Activated CD4-positive, alpha-beta T cell treated with anti-CD3 and anti-CD28 coated beads, Interleukin-10, Interleukin-2, amounts not matched to agents 100 ng/mL and 50 ng/mL, durations not matched to agents 16 hours and 8 hours (primary cell): ENCODE measurements around the gene VCL.
"Not testable (repeated sequence)": the region's sequence is repeated elsewhere in the genome, so short reads cannot be mapped to it uniquely, and the experiment has no call there.

Experiments
- DNase-seq: peaks from one replicate; pipeline ENCODE4 v3.0.0-alpha.2; 2020

Gene VCL

DNA sequence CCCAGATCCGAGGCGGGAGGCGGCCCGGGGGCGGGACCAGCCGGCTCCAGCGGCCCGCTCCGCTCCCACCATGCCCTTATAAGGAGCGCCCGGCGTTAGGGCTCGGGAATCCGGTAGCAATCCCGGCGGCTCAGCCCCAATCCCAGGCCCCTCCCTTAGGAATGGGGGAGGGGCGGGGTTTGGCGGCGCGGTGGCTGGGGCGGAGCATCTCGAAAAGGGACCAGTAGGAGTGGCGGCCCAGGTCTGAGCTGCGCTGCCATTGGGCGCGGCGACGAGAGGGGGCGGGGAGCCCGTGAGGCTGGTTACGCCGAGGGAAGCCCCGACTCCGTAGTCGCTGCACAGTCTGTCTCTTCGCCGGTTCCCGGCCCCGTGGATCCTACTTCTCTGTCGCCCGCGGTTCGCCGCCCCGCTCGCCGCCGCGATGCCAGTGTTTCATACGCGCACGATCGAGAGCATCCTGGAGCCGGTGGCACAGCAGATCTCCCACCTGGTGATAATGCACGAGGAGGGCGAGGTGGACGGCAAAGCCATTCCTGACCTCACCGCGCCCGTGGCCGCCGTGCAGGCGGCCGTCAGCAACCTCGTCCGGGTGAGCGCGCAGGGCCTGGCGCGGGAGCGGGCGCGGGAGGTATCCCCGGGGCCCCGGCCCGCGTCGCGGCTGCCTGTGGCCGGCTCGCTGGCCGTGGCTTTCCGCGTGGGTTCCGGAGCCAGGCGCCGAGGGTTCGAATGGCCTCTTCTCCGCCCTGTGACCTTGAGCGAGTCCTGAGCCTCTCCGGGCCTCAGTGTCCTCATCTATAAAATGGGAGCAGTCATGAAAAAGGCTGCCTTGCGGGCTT lies at the start of gene VCL:
Gene VCL (plus strand): TSS at position 330 of the 836 bp plus-strand sequence. CDS start 92 bp downstream, at position 422.
- DNase-seq = peak; percentile 97

DNA sequence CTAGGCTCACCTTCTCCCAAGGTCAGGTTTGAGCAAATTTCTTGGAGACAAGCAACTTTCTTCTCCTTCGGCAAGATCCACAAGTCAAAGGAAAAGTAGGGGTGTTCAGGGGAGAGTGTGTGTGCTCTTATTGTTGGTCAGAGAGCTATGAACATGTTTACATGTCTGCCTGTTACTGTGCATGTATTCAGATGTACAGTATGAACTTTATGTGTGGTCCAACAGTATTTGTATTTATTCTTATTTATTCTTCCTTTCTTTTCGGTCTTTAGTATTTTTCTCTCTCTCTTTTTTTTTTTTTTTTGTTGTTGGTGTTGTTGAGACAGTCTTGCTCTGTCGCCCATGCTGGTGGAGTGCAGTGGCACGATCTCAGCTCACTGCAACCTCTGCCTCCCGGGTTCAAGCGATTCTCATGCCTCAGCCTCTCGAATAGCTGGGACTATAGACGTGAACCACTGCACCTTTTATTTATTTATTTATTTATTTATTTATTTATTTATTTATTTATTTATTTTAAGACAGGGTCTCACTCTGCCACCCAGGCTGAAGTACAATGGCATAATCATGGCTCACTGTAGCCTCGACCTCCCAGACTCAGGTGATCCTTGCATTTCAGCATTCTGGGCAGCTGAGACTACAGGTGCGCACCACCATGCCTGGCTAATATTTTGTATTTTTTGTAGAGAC lies 48.8 kb upstream of the VCL start:
- no peak for DNase-seq

DNA sequence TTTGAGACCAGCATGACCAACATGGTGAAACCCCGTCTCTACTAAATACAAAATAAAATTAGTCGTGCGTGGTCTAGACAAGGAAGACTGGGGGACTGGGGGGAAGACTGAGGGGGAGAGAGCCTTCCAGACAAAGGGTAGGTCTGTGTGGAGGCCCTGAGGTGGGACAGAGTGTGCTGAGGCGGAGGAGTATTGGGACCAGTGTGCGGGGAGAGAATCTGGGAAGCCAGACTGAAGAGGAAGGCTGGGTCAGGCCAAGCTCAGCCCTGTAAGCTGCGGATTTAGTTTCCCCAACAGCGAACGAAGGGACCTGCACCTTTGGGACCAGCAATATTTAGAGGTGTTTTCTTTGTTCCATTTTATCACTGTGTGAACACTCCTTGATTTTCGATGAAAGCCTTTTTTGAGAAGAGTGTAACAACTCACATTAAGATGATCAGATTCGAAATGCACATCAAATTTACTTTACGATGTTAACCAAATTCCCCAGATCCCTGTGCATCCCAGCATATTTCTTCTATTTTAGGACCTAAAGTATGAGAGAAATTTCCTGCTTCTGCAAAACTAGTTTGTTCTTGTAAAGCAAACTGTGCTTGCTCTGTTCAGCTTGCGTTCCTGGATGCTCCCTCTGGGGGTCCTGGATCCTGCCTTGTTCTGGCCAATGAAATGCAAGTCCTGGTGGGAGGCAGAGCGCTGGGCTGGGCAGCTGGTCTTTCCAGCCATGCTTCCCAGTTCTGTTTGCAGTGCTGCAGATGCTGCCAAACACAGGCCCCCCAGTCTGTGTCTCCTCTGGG lies 47.6 kb upstream of the VCL start:
- no peak for DNase-seq

DNA sequence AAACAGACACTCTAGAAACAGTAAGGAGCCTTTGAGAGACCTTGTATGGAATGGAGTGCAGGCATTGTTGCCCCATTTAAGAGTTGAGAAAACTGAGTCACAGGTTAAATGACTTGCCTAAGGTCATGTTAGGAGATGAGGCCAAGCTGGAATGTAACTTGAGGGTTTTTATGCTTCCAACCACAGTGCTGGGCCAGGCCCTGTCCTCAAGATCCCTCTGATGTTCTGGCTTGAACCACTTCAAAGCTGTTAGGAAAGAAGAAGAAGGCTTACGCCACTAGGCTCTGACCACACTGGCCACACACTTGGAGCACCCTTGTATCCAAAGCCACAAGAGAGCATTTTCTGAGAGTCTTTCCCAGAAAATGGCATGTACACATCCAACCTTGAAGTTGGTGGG lies 44.3 kb upstream of the VCL start:
- DNase-seq = peak; percentile 3

DNA sequence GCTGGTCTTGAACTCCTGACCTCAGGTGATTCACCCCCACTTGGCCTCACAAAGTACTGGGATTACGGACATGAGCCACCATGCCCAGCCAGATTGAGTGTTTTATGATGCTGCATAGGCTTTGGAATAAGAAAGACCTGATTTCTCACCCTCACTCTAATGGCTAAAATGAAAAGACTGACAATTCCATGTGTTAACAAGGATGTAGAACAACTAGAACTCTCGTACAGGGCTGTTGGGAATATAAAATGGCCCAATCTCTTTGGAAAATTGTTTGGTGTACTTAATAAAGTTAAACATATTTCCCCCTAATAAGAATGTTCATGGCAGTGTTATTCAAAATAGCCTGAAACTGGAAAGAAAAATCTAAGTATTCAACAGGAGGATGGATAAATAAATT lies 43.2 kb upstream of the VCL start:
- no peak for DNase-seq

DNA sequence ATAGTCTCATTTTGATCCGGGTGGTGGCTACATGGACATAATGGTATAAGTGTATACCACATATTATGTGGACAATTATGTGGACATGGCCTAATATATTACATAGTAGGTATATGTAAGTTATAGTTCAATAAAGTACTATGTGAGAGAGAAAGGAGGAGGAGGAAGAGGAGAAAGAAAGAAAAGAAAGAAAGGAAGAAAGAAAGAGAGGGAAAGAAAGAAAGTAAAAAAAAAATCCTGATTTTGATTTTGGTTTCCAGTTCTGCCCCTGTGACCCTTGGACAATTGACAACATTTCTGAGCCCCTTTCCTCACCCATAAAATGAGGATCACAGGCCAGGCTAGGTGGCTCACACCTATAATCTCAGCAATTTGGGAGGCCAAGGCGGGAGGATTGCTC lies 42.2 kb upstream of the VCL start:
- DNase-seq = no peak

DNA sequence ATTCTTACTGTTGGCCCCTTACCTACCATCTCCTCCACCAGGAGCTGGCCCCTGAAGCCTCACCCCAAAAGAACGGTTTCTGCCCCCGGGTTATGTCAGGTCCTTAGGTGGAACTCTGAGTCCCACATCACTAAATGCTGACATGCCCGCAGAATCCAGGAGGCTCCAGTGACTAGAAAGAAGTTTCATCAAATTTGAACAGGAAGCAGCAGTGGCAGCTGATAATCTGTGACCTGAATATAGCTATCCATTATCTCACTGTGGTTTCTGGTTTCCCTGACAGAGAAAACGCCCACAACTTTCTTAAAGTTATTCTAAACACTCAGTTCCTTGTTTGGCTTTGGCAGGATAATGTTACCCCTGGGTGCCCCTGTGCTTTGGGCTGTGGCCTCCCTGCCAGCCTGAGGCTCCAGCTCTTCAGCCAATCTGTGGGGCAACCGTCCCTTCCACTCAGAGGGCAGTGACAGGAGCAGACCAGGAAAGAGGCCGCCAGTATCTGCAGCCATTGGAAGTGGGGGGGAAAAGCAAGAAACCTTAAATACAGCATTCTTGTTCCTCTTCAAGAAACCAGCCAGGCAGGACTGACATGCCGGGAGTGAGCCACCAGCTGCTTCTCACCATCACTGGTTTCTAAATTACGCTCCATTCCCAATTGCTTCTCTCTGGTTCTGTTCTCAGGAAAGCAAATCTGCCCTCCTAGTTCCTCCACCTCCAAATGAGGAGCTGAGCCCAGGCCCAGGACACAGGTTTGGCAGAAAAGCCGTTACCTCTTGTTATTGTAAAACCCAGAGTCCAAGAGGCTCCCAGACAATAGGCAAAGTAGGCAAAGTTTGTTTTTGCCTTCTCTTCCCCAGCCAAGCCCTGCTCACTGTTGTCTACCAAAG lies 41.2 kb upstream of the VCL start:
- DNase-seq = peak; percentile 68

DNA sequence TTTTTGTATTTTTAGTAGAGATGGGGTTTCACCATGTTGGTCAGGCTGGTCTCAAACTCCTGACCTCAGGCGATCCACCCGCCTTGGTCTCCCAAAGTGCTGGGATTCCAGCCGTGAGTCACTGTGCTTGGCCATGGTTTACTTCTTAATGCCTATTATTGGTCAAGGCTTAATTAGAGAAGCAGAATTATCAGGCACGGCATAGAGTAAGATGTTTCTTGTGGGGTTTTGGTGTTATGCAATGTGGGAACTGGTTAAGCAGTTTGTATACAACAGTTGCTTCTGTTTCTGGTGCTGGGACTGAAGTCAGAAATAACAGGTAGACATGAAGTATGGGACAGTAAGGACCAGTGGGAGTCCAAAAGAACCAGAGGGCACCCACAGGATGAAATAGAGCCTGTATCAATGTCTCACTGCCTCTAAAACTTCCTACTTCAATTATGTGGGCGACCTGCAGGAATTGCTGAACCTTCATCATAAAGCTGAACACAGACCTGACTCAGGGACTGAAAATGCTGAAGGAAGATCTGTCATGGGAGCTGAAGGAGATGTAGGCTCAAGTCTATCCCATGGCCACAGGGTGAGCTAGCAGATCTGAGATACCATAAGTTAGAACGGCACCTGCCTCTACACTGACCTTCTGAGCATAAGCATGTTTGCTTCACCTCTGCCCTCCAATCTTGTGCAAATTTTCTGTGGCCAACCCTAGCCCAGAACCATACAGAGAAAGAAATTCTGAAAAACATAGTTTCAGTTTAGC lies 38.3 kb upstream of the VCL start:
- DNase-seq = no peak

DNA sequence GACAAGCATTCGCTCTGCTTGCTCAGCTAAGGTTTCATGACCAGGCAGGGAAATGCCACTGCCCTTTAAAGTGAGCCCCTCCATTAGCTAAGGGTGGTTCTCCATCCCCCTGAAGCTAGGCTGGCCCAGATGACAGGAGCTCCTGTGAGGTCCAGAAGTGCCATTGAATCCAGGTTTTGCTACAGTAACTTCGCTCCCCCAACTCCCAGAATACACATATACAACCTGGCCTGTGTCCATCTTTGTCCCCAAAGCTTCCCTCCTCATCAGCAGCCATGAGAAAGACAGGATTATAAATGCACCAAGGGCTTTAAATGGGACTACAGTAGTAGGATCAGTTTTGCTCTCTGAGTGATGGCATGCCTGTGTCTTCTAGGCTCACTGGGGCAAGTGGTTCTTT lies 35.5 kb upstream of the VCL start:
- DNase-seq = no peak

DNA sequence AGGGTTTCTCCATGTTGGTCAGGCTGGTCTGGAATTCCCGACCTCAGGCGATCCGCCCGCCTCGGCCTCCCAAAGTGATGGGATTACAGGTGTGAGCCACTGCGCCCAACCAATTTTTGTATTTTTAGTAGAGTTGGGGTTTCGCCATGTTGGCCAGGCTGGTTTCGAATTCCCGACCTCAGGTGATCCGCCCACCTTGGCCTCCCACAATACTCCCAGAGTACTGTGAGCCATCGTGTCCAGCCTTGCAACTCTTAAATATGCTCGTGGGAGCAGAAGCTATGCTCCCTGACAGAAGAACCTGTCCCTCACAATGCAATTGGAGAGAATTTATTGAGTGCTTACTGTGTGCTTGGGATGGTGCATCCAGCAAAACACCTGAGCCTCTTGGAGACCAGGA lies 34.4 kb upstream of the VCL start:
- not testable (repeated sequence) for DNase-seq

DNA sequence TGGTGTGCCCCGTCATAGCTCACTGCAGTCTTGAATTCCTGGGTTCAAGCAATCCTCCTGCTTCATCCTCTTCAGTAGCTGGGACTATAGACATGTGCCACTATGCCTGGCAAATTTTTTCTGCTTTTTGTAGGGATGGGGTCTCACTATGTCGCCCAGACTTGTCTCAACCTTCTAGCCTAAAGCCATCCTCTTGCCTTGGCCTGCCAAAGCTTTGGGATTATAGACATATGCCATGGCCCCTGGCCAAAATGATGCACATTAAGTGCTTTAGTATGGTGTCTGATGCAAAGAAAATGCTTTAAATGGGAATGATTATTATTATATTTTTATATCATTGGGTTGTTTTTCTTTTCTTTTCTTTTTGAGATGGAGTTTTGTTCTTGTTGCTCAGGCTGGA lies 33.2 kb upstream of the VCL start:
- no peak for DNase-seq

DNA sequence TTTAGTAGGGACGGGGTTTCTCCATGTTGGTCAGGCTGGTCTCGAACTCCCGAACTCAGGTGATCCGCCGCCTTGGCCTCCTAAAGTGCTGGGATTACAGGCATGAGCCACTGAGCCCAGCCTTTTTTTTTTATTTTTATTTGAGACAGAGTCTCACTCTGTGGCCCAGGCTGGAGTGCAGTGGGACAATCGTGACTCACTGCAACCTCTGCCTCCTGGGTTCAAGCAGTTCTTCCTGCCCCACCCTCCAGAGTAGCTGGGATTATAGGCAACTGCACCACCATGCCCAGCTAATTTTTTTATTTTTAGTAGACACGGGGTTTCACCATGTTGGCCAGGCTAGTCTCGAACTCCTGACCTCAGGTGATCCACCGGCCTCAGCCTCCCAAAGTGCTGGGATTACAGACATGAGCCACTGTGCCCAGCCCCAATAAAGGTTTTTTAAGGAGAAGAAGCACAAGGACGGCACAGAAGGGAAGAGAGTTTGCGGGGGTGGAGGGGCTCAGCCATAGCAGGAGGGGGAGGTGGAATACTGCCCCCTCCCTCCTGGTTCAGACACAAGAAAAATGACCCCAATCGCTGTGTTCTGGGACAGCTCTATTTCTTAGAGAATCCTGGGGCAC lies 32.5 kb upstream of the VCL start:
- not testable (repeated sequence) for DNase-seq

DNA sequence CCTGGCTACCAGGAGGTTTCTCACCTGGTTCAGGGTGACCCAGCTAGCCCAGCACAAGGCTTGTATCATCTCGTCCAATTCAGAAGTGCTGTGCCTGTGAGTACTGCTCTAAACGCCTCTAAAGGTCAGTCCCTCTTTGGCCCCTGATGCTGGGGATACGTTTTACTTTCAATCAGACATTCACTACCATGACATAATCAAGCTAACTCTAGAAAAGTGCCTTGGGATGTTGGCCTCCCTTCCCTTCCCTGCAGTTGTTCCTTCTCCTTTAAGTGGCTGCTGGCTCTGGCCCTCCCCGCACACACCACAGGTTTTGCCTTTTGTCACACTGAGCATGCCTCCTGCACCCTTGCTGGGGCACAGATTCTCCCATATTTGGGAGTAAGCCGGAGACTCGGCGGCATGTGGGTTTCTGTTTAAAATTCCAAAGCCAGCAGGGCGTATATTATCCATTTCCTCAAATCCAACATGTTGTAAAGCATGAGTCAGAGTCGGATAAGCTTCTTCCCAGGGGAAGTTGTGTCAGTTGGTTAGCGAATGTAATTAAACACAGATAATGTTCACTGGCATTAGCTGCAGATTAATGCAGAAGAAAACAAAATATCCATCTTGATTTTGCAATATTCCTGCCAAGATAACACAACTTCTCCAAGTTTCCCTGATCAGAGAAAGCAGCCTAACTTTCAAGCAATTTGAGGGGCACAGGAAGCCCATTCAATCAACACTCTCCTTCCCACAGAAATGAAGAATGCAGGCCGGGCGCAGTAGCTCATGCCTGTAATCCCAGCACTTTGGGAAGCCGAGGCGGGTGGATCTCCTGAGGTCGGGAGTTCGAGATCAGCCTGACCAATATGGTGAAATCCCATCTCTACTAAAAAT lies 31.8 kb upstream of the VCL start:
- DNase-seq = no peak

DNA sequence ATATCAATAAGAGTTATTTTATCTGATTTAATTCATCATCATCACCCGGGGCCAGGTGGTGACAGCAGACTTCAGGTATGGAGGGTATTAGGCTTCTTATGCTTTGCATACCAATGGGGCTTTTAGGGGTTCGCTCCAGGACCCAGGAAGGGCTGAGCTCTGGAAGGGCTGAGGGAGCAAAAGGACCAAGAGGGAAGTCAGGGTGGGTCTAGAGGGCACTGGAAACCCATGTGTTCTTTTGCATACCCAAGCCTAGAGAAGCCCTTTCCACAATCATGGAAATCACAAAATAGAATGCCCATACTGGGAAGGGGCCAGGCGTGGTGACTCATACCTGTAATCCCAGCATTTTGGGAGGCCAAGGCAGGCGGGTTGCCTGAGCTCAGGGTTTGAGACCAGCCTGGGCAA lies 30.9 kb upstream of the VCL start:
- no peak for DNase-seq

DNA sequence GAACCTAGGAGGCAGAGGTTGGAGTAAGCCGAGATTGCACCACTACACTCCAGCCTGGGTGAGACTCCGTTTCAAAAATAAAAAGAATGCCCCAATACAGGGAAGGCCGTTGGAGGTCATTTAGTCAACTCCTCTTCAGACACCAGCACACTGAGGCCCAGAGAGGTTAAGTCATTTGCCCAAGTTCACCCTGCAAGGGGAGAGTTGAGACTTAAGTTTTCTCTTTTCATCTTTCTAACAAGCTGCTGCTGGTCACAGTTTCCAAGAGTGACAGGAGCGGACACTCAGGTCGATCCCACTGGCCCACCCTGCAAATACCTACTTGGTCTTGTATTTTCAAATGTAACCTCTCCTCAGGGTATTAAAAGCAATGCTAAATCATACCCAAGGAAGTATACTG lies 30.4 kb upstream of the VCL start:
- DNase-seq = no peak

DNA sequence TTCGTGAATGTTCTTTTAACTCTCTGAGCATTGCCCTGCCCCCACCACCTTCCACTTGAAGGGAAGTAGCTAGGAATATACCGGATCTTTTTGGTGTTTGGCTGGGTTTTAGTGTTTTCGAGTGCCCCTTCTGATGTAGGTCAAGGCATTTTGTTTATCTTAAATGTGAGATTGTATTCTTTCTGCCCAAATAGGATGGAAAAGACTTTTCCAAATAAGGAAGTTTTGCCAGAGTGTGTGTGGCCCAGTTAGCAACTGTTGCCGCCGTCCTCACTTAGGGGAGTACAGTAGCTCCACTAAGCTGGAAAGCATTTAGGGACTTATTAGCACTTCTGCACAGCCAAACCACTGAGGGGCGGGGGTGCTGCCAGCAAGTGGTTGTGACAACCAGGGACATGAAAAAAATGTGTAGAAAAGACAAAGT lies 29.8 kb upstream of the VCL start:
- DNase-seq = no peak

DNA sequence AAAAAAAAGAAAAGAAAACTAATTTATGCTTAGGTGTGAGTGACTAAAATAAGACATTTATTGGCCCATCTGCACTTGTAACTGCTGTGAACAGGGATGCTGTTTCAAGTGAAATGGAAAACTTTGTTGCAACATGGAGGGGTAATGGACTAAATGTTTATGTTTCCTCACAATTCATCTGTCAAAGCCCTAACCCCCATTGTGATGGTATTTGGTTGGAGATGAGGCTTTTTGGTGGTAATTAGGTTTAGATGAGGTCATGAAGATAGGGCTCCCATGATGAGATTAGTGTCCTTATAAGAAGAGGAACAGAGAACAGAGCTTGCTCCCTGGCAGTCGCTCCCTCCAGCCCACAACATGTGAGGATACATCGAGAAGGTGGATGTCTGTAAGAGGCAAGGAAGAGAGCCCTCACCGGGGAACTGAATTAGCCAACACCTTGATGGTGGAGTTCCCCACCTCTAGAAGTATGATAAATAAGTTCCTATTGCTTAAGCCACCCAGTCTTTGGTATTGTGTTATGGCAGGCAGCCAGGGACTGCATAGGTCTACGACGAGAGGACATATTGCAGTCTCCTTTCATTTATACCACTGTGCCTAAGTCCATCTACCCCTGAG lies 28.6 kb upstream of the VCL start:
- no peak for DNase-seq

DNA sequence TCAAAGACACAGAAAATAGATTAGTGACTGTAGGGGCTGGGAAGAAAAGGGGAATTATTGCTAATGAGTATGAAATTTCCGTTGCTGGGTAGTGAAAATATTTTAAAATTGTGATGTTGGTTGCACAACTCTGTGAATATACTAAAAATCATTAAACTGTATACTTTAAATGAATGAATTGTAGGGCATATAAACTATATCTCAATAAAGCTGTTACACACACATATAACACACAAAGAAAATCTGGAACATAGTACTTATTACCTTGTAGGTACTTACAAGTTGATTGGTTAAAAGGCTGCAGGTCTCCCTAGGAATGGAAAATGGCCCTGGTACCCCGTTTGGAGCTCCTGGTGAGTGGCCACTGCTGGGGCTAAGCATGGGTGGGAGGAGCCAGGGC lies 27.1 kb upstream of the VCL start:
- DNase-seq = no peak

DNA sequence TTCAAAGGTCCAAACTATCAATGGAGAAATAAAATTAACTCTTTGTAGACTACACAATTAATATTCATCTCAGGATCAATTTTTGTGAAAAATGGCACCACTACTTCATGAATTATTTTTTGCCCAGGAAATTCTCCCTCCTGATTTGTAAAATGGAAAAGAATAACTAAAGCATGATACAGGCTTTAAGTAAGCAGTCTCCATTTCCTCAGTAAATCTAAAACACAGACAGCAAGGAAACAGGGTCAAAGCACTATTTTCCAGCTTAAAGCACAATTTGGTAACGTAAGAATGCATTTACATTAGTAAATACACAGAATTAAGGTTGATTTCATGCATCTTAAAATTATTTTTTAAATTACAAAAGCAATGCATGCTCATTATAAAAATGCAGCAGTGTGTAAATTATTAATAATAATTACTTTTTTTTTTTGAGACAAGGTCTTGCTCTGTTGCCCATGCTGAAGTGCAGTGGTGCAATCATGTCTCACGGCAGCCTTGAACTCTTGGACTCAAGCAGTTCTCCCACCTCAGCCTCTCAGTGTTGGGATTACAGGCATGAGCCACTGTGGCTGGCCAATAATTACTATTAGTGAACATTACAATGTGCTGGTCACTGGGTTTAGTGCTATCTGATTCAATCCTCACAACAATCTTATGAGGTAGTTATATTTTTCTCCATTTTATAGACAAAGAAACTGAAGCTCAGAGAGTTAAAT lies 26.1 kb upstream of the VCL start:
- no peak for DNase-seq
